Fibroblast of lung (primary cell): Measurements from ENCODE around the gene P4HTM. TPM values are rescaled to one million over a fixed set of nuclear protein-coding genes. Genes with fewer than 3 reads are reported as not detected.

ENCODE experiments used
- DNase-seq, 2 donors: peaks; one replicate each; pipeline versions ENCODE4 v3.0.0 to v3.0.0-alpha.2; 2010; ENCODE audit warnings: low read depth in 2 of 2
- H2AFZ ChIP-seq: 2 replicates; pipeline ENCODE4 v1.5.1; 2012; ENCODE audit warnings: low read length, control low read depth, inconsistent platforms
- H3K27ac ChIP-seq: 2 replicates; pipeline ENCODE4 v1.5.1; 2011; ENCODE audit warnings: low read length, control low read depth; ENCODE audit not compliant: insufficient read depth
- H3K27me3 ChIP-seq: 2 replicates; pipeline ENCODE4 v1.5.1; 2011; ENCODE audit warnings: mild to moderate bottlenecking, low read length; ENCODE audit not compliant: control insufficient read depth, insufficient read depth
- H3K36me3 ChIP-seq: 2 replicates; pipeline ENCODE4 v1.5.1; 2011; ENCODE audit warnings: low read length; ENCODE audit not compliant: control insufficient read depth, insufficient read depth
- H3K4me1 ChIP-seq: 2 replicates; pipeline ENCODE4 v1.5.1; 2011; ENCODE audit warnings: low read length; ENCODE audit not compliant: control insufficient read depth, insufficient read depth; ENCODE audit errors: extremely low read depth
- H3K4me2 ChIP-seq: 2 replicates; pipeline ENCODE4 v1.5.1; 2011; ENCODE audit warnings: low read length, control low read depth; ENCODE audit not compliant: insufficient read depth; ENCODE audit errors: extremely low read depth
- H3K4me3 ChIP-seq, 4 experiments: fragments of 200-600 bp in 1 of 4; sonication (generic) in 1 of 4; replicated peaks in 1 of 4; 2 replicates each; pipeline ENCODE4 v1.5.1; 2011 to 2016; ENCODE audit warnings: low read length in 4 of 4, low read depth in 3 of 4, mild to moderate bottlenecking in 3 of 4, control low read depth in 2 of 4, inconsistent platforms in 1 of 4, mixed read lengths in 1 of 4; ENCODE audit not compliant: insufficient read depth in 1 of 4; ENCODE audit errors: control extremely low read depth in 1 of 4
- H3K79me2 ChIP-seq: 2 replicates; pipeline ENCODE4 v1.5.1; 2012; ENCODE audit warnings: mild to moderate bottlenecking, low read length, inconsistent platforms; ENCODE audit not compliant: control insufficient read depth, insufficient read depth
- H3K9ac ChIP-seq: 2 replicates; pipeline ENCODE4 v1.5.1; 2011; ENCODE audit warnings: mild to moderate bottlenecking, low read length, control low read depth; ENCODE audit not compliant: insufficient read depth
- H3K9me3 ChIP-seq: 2 replicates; pipeline ENCODE4 v1.5.1; 2012; ENCODE audit warnings: low read depth, low read length; ENCODE audit not compliant: control insufficient read depth, insufficient read depth
- H4K20me1 ChIP-seq: 2 replicates; pipeline ENCODE4 v1.5.1; 2011; ENCODE audit warnings: low read length; ENCODE audit not compliant: control insufficient read depth, insufficient read depth; ENCODE audit errors: extremely low read depth
- CTCF ChIP-seq, 2 donors: IDR thresholded peaks in 1 of 2; conservative IDR thresholded peaks in 1 of 2; 1 replicate in 1 of 2; 2 replicates in 1 of 2; pipeline ENCODE4 v1.5.1; 2011 to 2012; ENCODE audit warnings: low read length in 2 of 2, control low read depth in 1 of 2, inconsistent platforms in 1 of 2, low read depth in 1 of 2, mild to moderate bottlenecking in 1 of 2
- EZH2 ChIP-seq: IDR thresholded peaks from 2 replicates; pipeline ENCODE4 v1.5.1; 2012; ENCODE audit warnings: low read length, control low read depth, mild to moderate bottlenecking; ENCODE audit errors: missing control alignments
- polyA plus RNA-seq, 2 donors: library from polyadenylated mRNA; depleted of rRNA in 1 of 2; stranded (reverse) in 1 of 2; unstranded in 1 of 2; fragments of >200 nt; gene quantifications; 2 replicates each; pipeline ENCODE4 v1.2.1, GENCODE V29; 2011 to 2012; ENCODE audit warnings: missing spikeins in 1 of 2
- total RNA-seq: library from RNA; depleted of rRNA; stranded (reverse); fragments of >200 nt; gene quantifications from 2 replicates; pipeline ENCODE4 v1.2.1, GENCODE V29; 2014

P4HTM gene
- total and polyA plus RNA-seq, 2 donors (not counting 1 experiment from before 2014, with no cell fraction given), result 16.2 to 46.7 TPM

GRCh38 chr3:49013738-49014660 lies 24.0 kb downstream of the P4HTM start:
- Histone ChIP-seq H3K79me2 (peaks cover 36% of the 10 kb centered on the region), H4K20me1 (no peaks in the 10 kb centered on the region), H3K9ac (no peak overlapping the region), H3K27me3 (no peaks in the 10 kb centered on the region), H2AFZ (no peak overlapping the region), H3K9me3 (no peaks in the 10 kb centered on the region), H3K4me1 (peaks cover 4% of the 10 kb centered on the region), H3K36me3 (peaks cover 37% of the 10 kb centered on the region), H3K27ac (no peak overlapping the region), H3K4me2 (no peak overlapping the region), H3K4me3 (no peak overlapping the region)
- no peak for DNase-seq
- TF ChIP-seq CTCF (conservative IDR thresholded peaks at IDR 0.05 in 1 of 2, IDR thresholded peaks at IDR 0.05 in 1 of 2; ENCODE audit: low read depth in 1 of 2, low read length in 2 of 2) (peak; percentile 53 to 65), EZH2 (no peak)

- Histone ChIP-seq H3K4me1 (peaks cover 9% of the 10 kb centered on the region), H4K20me1 (no peaks in the 10 kb centered on the region), H3K79me2 (peaks cover 37% of the 10 kb centered on the region), H3K27ac (no peak overlapping the region), H2AFZ (no peak overlapping the region), H3K9ac (no peak overlapping the region), H3K27me3 (no peaks in the 10 kb centered on the region), H3K36me3 (peaks cover 37% of the 10 kb centered on the region), H3K9me3 (no peaks in the 10 kb centered on the region), H3K4me3 (no peak overlapping the region), H3K4me2 (no peak overlapping the region)
- DNase-seq, result no peak
- no peak for TF ChIP-seq EZH2
- TF ChIP-seq CTCF (conservative IDR thresholded peaks at IDR 0.05 in 1 of 2, IDR thresholded peaks at IDR 0.05 in 1 of 2; ENCODE audit: low read depth in 1 of 2, low read length in 2 of 2), result no peak
Observed at GRCh38 chr3:49015072-49015471, 25.0 kb downstream of the P4HTM start.

- H3K4me2 ChIP-seq, result no peak overlapping the region
- peaks cover 43% of the 10 kb centered on the region for H3K79me2 ChIP-seq
- H2AFZ ChIP-seq, result no peak overlapping the region
- no peak overlapping the region for H3K27ac ChIP-seq
- H3K9me3 ChIP-seq, result no peaks in the 10 kb centered on the region
- no peak overlapping the region for H3K9ac ChIP-seq
- no peak overlapping the region for H3K4me3 ChIP-seq
- H3K4me1 ChIP-seq, result peaks cover 9% of the 10 kb centered on the region
- peaks cover 37% of the 10 kb centered on the region for H3K36me3 ChIP-seq
- H3K27me3 ChIP-seq, result no peaks in the 10 kb centered on the region
- DNase-seq, result no peak
- H4K20me1 ChIP-seq, result no peaks in the 10 kb centered on the region
- no peak for TF ChIP-seq CTCF (conservative IDR thresholded peaks at IDR 0.05 in 1 of 2, IDR thresholded peaks at IDR 0.05 in 1 of 2; ENCODE audit: low read depth in 1 of 2, low read length in 2 of 2)
- TF ChIP-seq EZH2, result no peak
Observed at GRCh38 chr3:49015765-49016164, 25.7 kb downstream of the P4HTM start.
